ENCODE data around the gene PCDHGA8. TPM values are rescaled to one million over a fixed set of nuclear protein-coding genes. Genes with fewer than 3 reads are reported as not detected.
A peak's percentile ranks its signal among the peaks of the same experiment; 100 is the strongest.
"Not testable (repeated sequence)": the region's sequence is repeated elsewhere in the genome, so short reads cannot be mapped to it uniquely, and the experiment has no call there.

Gene PCDHGA8
- total RNA-seq, 1 donor from 2014 or later: 1.2 TPM

DNA sequence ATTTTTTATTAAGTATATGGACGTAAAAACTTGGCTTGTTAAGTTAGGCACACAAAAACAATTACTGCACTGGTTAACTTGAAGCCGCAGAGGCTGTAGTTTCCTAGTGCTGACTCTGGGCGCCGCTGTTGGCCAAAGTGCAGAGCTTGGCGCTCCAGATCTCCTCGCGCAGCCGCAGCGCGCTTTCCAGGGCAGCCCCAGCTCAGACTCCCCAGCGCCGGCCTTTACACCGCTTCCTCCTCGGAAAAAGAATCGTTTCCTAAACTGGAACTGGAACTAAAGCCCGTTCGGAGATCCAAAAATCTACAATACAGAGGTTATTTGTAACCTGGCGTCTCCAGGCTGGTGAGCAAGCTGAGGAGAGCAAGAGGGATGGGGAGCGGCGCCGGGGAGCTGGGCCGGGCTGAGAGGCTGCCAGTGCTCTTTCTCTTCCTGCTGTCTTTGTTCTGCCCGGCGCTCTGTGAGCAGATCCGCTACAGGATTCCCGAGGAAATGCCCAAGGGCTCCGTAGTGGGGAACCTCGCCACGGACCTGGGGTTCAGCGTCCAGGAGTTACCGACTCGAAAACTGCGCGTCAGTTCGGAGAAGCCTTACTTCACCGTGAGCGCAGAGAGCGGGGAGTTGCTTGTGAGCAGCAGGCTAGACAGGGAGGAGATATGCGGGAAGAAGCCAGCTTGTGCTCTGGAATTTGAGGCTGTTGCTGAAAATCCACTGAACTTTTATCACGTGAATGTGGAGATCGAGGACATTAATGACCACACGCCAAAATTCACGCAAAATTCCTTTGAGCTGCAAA is 5.5 kb downstream of the PCDHGA8 start, which contains the start of gene PCDHGB5:
TSS of gene PCDHGB5 (plus strand) at position 192 of the 796 bp plus-strand sequence. CDS start at position 373, 181 bp downstream.
- H3K27ac ChIP-seq; H3K36me3 ChIP-seq; H3K4me1 ChIP-seq; intact Hi-C loops (cut with DNase I): not testable (repeated sequence)
- Histone ChIP-seq H3K9me3 (peaks cover 21% of the 10 kb centered on the region), H3K27me3 (peaks cover 16% of the 10 kb centered on the region), H3K4me3 (peak within 1 kb of the TSS; percentile 37)
- peak; percentile 76 for DNase-seq
- peak; percentile 97 for ATAC-seq
- TF ChIP-seq, protein P1, sequence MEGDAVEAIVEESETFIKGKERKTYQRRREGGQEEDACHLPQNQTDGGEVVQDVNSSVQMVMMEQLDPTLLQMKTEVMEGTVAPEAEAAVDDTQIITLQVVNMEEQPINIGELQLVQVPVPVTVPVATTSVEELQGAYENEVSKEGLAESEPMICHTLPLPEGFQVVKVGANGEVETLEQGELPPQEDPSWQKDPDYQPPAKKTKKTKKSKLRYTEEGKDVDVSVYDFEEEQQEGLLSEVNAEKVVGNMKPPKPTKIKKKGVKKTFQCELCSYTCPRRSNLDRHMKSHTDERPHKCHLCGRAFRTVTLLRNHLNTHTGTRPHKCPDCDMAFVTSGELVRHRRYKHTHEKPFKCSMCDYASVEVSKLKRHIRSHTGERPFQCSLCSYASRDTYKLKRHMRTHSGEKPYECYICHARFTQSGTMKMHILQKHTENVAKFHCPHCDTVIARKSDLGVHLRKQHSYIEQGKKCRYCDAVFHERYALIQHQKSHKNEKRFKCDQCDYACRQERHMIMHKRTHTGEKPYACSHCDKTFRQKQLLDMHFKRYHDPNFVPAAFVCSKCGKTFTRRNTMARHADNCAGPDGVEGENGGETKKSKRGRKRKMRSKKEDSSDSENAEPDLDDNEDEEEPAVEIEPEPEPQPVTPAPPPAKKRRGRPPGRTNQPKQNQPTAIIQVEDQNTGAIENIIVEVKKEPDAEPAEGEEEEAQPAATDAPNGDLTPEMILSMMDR (IDR thresholded peaks at IDR 0.05): peak; percentile 59

DNA sequence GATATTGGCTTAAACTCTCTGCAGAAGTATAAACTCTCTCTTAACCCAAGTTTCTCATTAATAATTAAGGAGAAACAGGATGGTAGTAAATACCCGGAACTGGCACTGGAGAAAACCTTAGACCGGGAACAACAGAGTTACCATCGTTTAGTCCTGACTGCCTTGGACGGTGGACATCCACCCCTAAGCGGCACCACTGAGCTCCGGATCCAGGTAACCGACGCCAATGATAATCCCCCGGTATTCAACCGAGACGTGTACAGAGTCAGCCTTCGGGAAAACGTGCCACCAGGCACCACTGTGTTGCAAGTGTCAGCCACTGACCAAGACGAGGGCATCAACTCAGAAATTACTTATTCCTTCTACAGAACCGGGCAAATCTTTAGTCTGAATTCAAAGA is 6.2 kb downstream of the PCDHGA8 start:
- DNase-seq: no peak
- H3K27me3 ChIP-seq: peaks cover 14% of the 10 kb centered on the region
- TF ChIP-seq, protein P1 (IDR thresholded peaks at IDR 0.05): no peak
- H3K4me3 ChIP-seq: no peak overlapping the region
- H3K36me3 ChIP-seq: no peaks in the 10 kb centered on the region
- peaks cover 18% of the 10 kb centered on the region for H3K9me3 ChIP-seq
- no peak for ATAC-seq
- H3K4me1 ChIP-seq: no peaks in the 10 kb centered on the region
- no peak overlapping the region for H3K27ac ChIP-seq
- intact Hi-C loops (cut with DNase I): no loop called here

DNA sequence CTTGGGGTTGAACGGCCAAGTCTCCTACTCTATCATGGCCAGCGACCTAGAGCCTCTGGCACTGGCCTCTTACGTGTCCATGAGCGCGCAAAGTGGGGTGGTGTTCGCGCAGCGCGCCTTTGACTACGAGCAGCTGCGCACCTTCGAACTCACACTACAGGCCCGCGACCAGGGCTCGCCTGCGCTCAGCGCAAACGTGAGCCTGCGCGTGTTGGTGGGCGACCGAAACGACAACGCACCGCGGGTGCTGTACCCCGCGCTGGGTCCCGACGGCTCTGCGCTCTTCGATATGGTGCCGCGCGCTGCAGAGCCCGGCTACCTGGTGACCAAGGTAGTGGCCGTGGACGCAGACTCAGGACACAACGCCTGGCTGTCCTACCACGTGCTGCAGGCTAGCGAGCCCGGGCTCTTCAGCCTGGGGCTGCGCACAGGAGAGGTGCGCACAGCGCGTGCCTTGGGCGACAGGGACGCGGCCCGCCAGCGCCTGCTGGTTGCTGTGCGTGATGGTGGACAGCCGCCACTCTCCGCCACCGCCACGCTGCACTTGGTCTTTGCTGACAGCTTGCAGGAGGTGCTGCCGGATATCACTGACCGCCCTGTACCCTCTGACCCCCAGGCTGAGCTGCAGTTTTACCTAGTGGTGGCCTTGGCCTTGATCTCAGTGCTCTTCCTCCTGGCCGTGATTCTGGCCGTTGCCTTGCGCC is 7.3 kb downstream of the PCDHGA8 start:
- Histone ChIP-seq H3K4me3 (no peak overlapping the region), H3K36me3 (no peaks in the 10 kb centered on the region), H3K27ac (no peak overlapping the region), H3K4me1 (no peaks in the 10 kb centered on the region), H3K9me3 (peaks cover 17% of the 10 kb centered on the region), H3K27me3 (peaks cover 7% of the 10 kb centered on the region)
- intact Hi-C loops (cut with DNase I): no loop called here
- no peak for ATAC-seq
- TF ChIP-seq, protein P1 (IDR thresholded peaks at IDR 0.05): no peak
- no peak for DNase-seq

DNA sequence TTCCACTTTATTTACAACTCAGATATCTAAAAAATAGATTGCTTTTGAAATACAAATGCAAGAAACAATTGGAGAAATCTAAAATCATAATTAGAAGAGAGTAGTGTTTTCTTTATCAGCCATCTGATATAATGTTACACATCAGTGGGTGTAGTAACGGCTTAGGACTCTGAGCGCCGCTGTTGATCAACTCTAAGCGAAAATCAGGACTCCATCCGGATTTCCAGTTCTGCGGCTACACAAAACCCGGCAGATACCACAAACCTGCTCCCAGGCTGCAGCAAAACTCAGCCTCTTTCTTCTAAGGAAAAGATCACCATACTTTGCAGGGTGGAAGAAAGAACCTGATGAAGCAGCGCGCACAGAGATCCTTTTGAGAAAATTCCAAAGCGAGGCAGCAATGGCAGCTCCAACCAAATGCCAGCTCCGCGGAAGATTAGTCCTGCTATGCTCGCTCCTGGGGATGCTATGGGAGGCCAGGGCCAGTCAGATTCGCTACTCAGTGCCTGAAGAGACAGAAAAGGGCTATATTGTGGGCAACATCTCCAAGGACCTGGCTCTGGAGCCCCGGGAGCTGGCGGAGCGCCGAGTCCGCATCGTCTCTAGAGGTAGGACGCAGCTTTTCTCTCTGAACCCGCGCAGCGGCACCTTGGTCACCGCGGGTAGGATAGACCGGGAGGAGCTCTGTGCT is 10.3 kb downstream of the PCDHGA8 start, which contains the start of gene PCDHGA9:
TSS of gene PCDHGA9 (plus strand) at position 226 of the 691 bp plus-strand sequence. CDS start at position 401, 175 bp downstream.
- H3K36me3 ChIP-seq: no peaks in the 10 kb centered on the region
- ATAC-seq: peak; percentile 64
- H3K4me3 ChIP-seq: peak within 1 kb of the TSS; percentile 25
- no peak for DNase-seq
- no peaks in the 10 kb centered on the region for H3K4me1 ChIP-seq
- TF ChIP-seq, protein P1 (IDR thresholded peaks at IDR 0.05): peak; percentile 41
- H3K9me3 ChIP-seq: peaks cover 22% of the 10 kb centered on the region
- H3K27me3 ChIP-seq: peaks cover 7% of the 10 kb centered on the region
- intact Hi-C loops (cut with DNase I): no loop called here
- no peak within 1 kb of the TSS for H3K27ac ChIP-seq

DNA sequence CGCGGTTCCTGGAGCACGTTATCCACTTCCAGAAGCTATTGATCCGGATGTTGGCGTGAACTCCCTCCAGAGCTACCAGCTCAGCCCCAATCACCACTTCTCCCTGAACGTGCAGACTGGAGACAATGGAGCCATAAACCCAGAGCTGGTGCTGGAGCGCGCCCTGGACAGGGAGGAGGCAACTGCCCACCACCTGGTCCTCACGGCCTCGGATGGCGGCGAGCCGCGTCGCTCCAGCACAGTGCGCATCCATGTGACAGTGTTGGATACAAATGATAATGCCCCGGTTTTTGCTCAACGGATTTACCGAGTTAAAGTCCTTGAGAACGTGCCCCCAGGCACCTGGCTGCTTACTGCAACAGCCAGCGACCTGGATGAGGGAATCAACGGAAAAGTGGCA is 11.0 kb downstream of the PCDHGA8 start:
- ATAC-seq (no peak), DNase-seq (no peak)
- Histone ChIP-seq H3K4me3 (peak overlapping the region; percentile 25), H3K36me3 (no peaks in the 10 kb centered on the region), H3K27ac (no peak overlapping the region), H3K9me3 (peaks cover 25% of the 10 kb centered on the region), H3K27me3 (peaks cover 7% of the 10 kb centered on the region), H3K4me1 (no peaks in the 10 kb centered on the region)
- intact Hi-C loops (cut with DNase I): no loop called here
- TF ChIP-seq, protein P1 (IDR thresholded peaks at IDR 0.05): no peak
